Midbrain (tissue), 1 donor: ENCODE measurements around the gene CNBP.
"Not testable (repeated sequence)": the region's sequence is repeated elsewhere in the genome, so short reads cannot be mapped to it uniquely, and the experiment has no call there.

Experiments
- DNase-seq: peaks from one replicate; lab custom pipeline; 2025; lab: John Stamatoyannopoulos, UW

CNBP gene

GRCh38 chr3:129183569-129184395 lies at the start of gene CNBP:
Gene CNBP, minus strand, starts transcription at chr3:129183896. Its CDS starts 12,139 bp downstream, at chr3:129171757.
- peak; percentile 97 for DNase-seq

- no peak for DNase-seq
Measured at GRCh38 chr3:129231331-129232119, 47.8 kb upstream of the CNBP start.

- no peak for DNase-seq
Measured at GRCh38 chr3:129230311-129231019, 46.8 kb upstream of the CNBP start.

GRCh38 chr3:129228891-129229585 lies 45.3 kb upstream of the CNBP start:
- DNase-seq, result no peak

GRCh38 chr3:129226374-129226773 lies 42.7 kb upstream of the CNBP start:
- DNase-seq, result no peak

- peak; percentile 77 for DNase-seq
Measured at GRCh38 chr3:129224984-129225393, 41.3 kb upstream of the CNBP start.

- DNase-seq, result not testable (repeated sequence)
Measured at GRCh38 chr3:129224387-129224786, 40.7 kb upstream of the CNBP start.

GRCh38 chr3:129218742-129219141 lies 35.0 kb upstream of the CNBP start:
- no peak for DNase-seq

GRCh38 chr3:129213238-129213637 lies 29.5 kb upstream of the CNBP start:
- no peak for DNase-seq

- no peak for DNase-seq
Measured at GRCh38 chr3:129211772-129212171, 28.1 kb upstream of the CNBP start.

GRCh38 chr3:129211345-129211744 lies 27.6 kb upstream of the CNBP start:
- DNase-seq, result no peak

GRCh38 chr3:129207479-129207878 lies 23.8 kb upstream of the CNBP start:
- no peak for DNase-seq

GRCh38 chr3:129205109-129205832 lies 21.6 kb upstream of the CNBP start:
- no peak for DNase-seq

GRCh38 chr3:129204473-129204872 lies 20.8 kb upstream of the CNBP start:
- no peak for DNase-seq

GRCh38 chr3:129199366-129199765 lies 15.7 kb upstream of the CNBP start:
- no peak for DNase-seq

- no peak for DNase-seq
Measured at GRCh38 chr3:129197321-129197720, 13.6 kb upstream of the CNBP start.

- no peak for DNase-seq
Measured at GRCh38 chr3:129196601-129197000, 12.9 kb upstream of the CNBP start.

- DNase-seq, result peak; percentile 77
Measured at GRCh38 chr3:129195731-129196256, 12.1 kb upstream of the CNBP start.

- not testable (repeated sequence) for DNase-seq
Measured at GRCh38 chr3:129189793-129190192, 6.1 kb upstream of the CNBP start.

- DNase-seq, result no peak
Measured at GRCh38 chr3:129187857-129188256, 4.2 kb upstream of the CNBP start.

- no peak for DNase-seq
Measured at GRCh38 chr3:129185783-129186182, 2.1 kb upstream of the CNBP start.
